OCI-LY7 (cell line): ENCODE measurements around the gene ZBTB20. TPM values are rescaled to one million over a fixed set of nuclear protein-coding genes. Genes with fewer than 3 reads are reported as not detected.

Experiments used
- BruUV-seq: library from RNA; stranded (reverse); fragments of 400-500 nt; replicated peaks from 2 replicates; lab custom pipeline; 2021; lab: Mats Ljungman, UMichigan
- CTCF ChIA-PET: fragments of 300-600 bp; sonication (Branson Sonifier 250); formaldehyde crosslinking; loops from one replicate; lab custom pipeline; 2022; ENCODE audit warnings: antibody characterized with exemption; ENCODE audit not compliant: unreplicated experiment; lab: Charles Lee
- POLR2A ChIA-PET: fragments of 300-600 bp; sonication (Branson Sonifier 250); formaldehyde crosslinking; loops from one replicate; lab custom pipeline; 2022; ENCODE audit warnings: antibody characterized with exemption; lab: Charles Lee
- DNase-seq: peaks from one replicate; pipeline ENCODE4 v3.0.0-alpha.2; 2015; ENCODE audit warnings: low spot score
- H2AFZ ChIP-seq: fragments of 200-600 bp; sonication (generic), shearing (Covaris generic); 2 replicates; pipeline ENCODE4 v1.6.1; 2014; ENCODE audit warnings: mild to moderate bottlenecking, antibody characterized with exemption, low read length, moderate library complexity
- H3K27ac ChIP-seq: fragments of 200-600 bp; sonication (generic); 2 replicates; pipeline ENCODE4 v1.5.1; 2014; ENCODE audit warnings: mixed run types, low read depth, mild to moderate bottlenecking, moderate library complexity, low read length, inconsistent platforms; ENCODE audit not compliant: poor library complexity, severe bottlenecking
- H3K36me3 ChIP-seq: fragments of 200-600 bp; sonication (generic); 2 replicates; pipeline ENCODE4 v1.6.1; 2014; ENCODE audit warnings: mild to moderate bottlenecking, antibody characterized with exemption, low read length, moderate library complexity, mixed read lengths; ENCODE audit not compliant: insufficient read depth
- H3K4me1 ChIP-seq: fragments of 200-600 bp; sonication (generic); 2 replicates; pipeline ENCODE4 v1.5.1; 2014; ENCODE audit warnings: mild to moderate bottlenecking, low read length; ENCODE audit not compliant: insufficient read depth, poor library complexity, severe bottlenecking
- H3K4me2 ChIP-seq: fragments of 200-600 bp; sonication (generic); 2 replicates; pipeline ENCODE4 v1.6.1; 2014; ENCODE audit warnings: mild to moderate bottlenecking, low read length
- H3K4me3 ChIP-seq: fragments of 200-600 bp; sonication (generic); 2 replicates; pipeline ENCODE4 v1.5.1; 2014; ENCODE audit warnings: mild to moderate bottlenecking, low read depth, low read length; ENCODE audit not compliant: poor library complexity, severe bottlenecking
- H3K79me2 ChIP-seq: fragments of 200-600 bp; sonication (generic); 2 replicates; pipeline ENCODE4 v1.6.1; 2016; ENCODE audit warnings: low read depth, mild to moderate bottlenecking, low read length, moderate library complexity, mixed read lengths; ENCODE audit not compliant: insufficient read depth
- H3K9me2 ChIP-seq: fragments of 200-600 bp; sonication (generic); 2 replicates; pipeline ENCODE4 v1.6.1; 2016; ENCODE audit warnings: mild to moderate bottlenecking, low read length, mixed read lengths; ENCODE audit not compliant: insufficient read depth
- H3K9me3 ChIP-seq: fragments of 200-600 bp; sonication (generic); 2 replicates; pipeline ENCODE4 v1.6.1; 2014; ENCODE audit warnings: mild to moderate bottlenecking, mixed run types, low read length, mixed read lengths
- H4K20me1 ChIP-seq: fragments of 200-600 bp; sonication (generic); 2 replicates; pipeline ENCODE4 v1.6.1; 2014; ENCODE audit warnings: mild to moderate bottlenecking, antibody characterized with exemption, low read length, moderate library complexity, mixed read lengths; ENCODE audit not compliant: insufficient read depth
- EZH2phosphoT487 ChIP-seq: fragments of 200-600 bp; sonication (generic); IDR thresholded peaks from 2 replicates; pipeline ENCODE4 v1.6.1; 2018; ENCODE audit warnings: low read depth, borderline replicate concordance, mild to moderate bottlenecking, mixed run types, antibody characterized with exemption, low read length, moderate library complexity, mixed read lengths
- intact Hi-C: fragments of 100-400 bp; cut with micrococcal nuclease; formaldehyde crosslinking; loops from one replicate; pipeline ENCODE4 v1.10.0; 2022; ENCODE audit not compliant: unreplicated experiment
- total RNA-seq, 2 experiments: library from RNA; depleted of rRNA in 1 of 2; stranded (reverse); fragments of >200 nt in 1 of 2; shearing (Covaris generic) in 1 of 2; gene quantifications; 2 replicates each; pipeline ENCODE4 v1.2.3, GENCODE V29; 2014 to 2022
- TF ChIP-seq, protein P1 (sequence below): fragments of 200-600 bp; sonication (generic); conservative IDR thresholded peaks from 2 replicates; pipeline ENCODE4 v1.5.1; 2014; ENCODE audit warnings: mild to moderate bottlenecking, antibody characterized with exemption, low read length, moderate library complexity, mixed read lengths

Gene ZBTB20
- total RNA-seq, 2 experiments from 2014 or later = 5.5 to 11.8 TPM

GRCh38 chr3:114569186-114569585, 577.9 kb downstream of the ZBTB20 start:
- Histone ChIP-seq H3K79me2 (no peaks in the 10 kb centered on the region), H3K36me3 (no peaks in the 10 kb centered on the region), H3K27ac (no peak overlapping the region), H3K4me2 (no peak overlapping the region), H4K20me1 (no peaks in the 10 kb centered on the region), H3K4me3 (no peak overlapping the region), H3K9me3 (no peaks in the 10 kb centered on the region), H3K4me1 (no peaks in the 10 kb centered on the region), H2AFZ (no peak overlapping the region), H3K9me2 (no peaks in the 10 kb centered on the region)
- BruUV-seq = no TSS peak
- TF ChIP-seq, protein P1, sequence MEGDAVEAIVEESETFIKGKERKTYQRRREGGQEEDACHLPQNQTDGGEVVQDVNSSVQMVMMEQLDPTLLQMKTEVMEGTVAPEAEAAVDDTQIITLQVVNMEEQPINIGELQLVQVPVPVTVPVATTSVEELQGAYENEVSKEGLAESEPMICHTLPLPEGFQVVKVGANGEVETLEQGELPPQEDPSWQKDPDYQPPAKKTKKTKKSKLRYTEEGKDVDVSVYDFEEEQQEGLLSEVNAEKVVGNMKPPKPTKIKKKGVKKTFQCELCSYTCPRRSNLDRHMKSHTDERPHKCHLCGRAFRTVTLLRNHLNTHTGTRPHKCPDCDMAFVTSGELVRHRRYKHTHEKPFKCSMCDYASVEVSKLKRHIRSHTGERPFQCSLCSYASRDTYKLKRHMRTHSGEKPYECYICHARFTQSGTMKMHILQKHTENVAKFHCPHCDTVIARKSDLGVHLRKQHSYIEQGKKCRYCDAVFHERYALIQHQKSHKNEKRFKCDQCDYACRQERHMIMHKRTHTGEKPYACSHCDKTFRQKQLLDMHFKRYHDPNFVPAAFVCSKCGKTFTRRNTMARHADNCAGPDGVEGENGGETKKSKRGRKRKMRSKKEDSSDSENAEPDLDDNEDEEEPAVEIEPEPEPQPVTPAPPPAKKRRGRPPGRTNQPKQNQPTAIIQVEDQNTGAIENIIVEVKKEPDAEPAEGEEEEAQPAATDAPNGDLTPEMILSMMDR = no peak
- TF ChIP-seq EZH2phosphoT487 = no peak
- DNase-seq = no peak
- CTCF ChIA-PET = no interaction called here
- POLR2A ChIA-PET = interaction anchor here (1.2 kb wide), 1 partner anchor 16 kb away, joined by 4 read pairs; no protein-coding TSS in a partner anchor
- intact Hi-C loops = no loop called here

- Histone ChIP-seq H3K4me3 (no peak overlapping the region), H3K9me3 (no peaks in the 10 kb centered on the region), H3K79me2 (no peaks in the 10 kb centered on the region), H3K4me2 (no peak overlapping the region), H3K27ac (no peak overlapping the region), H2AFZ (no peak overlapping the region), H4K20me1 (no peaks in the 10 kb centered on the region), H3K36me3 (no peaks in the 10 kb centered on the region), H3K4me1 (no peaks in the 10 kb centered on the region), H3K9me2 (no peaks in the 10 kb centered on the region)
- no peak for DNase-seq
- POLR2A ChIA-PET = no interaction called here
- TF ChIP-seq, protein P1 = no peak
- TF ChIP-seq EZH2phosphoT487 = no peak
- CTCF ChIA-PET = no interaction called here
- BruUV-seq = no TSS peak
- intact Hi-C loops = no loop called here
These were observed 579.3 kb downstream of the ZBTB20 start for GRCh38 chr3:114567771-114568170.

GRCh38 chr3:114566767-114567166, 580.3 kb downstream of the ZBTB20 start:
- BruUV-seq = no TSS peak
- Histone ChIP-seq H3K9me3 (no peaks in the 10 kb centered on the region), H2AFZ (no peak overlapping the region), H4K20me1 (no peaks in the 10 kb centered on the region), H3K4me3 (no peak overlapping the region), H3K79me2 (no peaks in the 10 kb centered on the region), H3K36me3 (no peaks in the 10 kb centered on the region), H3K4me1 (no peaks in the 10 kb centered on the region), H3K9me2 (no peaks in the 10 kb centered on the region), H3K27ac (no peak overlapping the region), H3K4me2 (no peak overlapping the region)
- ChIA-PET POLR2A (interaction anchor here (0.5 to 1.0 kb wide), 2 partner anchors 10 to 818 kb away, joined by 3 read pairs; no protein-coding TSS in a partner anchor), CTCF (no interaction called here)
- no peak for DNase-seq
- intact Hi-C loops = no loop called here
- no peak for TF ChIP-seq EZH2phosphoT487
- TF ChIP-seq, protein P1 = no peak
